Upper lobe of left lung (tissue), 6 donors: ENCODE data around the gene VGLL3. TPM values are rescaled to one million over a fixed set of nuclear protein-coding genes. Genes with fewer than 3 reads are reported as not detected.

Experiments used
- ATAC-seq, 2 donors: fragments of 200-7000 bp; cut with Tn5 transposase; one replicate each; pipeline ENCODE4 v1.9.1; 2022; ENCODE audit warnings: mild to moderate bottlenecking in 2 of 2, moderate library complexity in 2 of 2; ENCODE audit not compliant: low FRiP score in 2 of 2
- DNase-seq, 2 donors: peaks; one replicate each; pipeline ENCODE4 v3.0.0-alpha.2; 2019 to 2020
- H3K27ac ChIP-seq, 4 donors: fragments of 200-600 bp; sonication (generic); one replicate each; pipeline ENCODE4 v1.5.1; 2016 to 2019
- H3K27me3 ChIP-seq, 4 donors: fragments of 200-600 bp; sonication (generic); one replicate each; pipeline ENCODE4 v1.5.1; 2017 to 2019
- H3K36me3 ChIP-seq, 4 donors: fragments of 200-600 bp; sonication (generic); one replicate each; pipeline ENCODE4 v1.5.1; 2016 to 2019
- H3K4me1 ChIP-seq, 4 donors: fragments of 200-600 bp; sonication (generic); one replicate each; pipeline ENCODE4 v1.5.1; 2018 to 2019
- H3K4me3 ChIP-seq, 4 donors: fragments of 200-600 bp; sonication (generic); one replicate each; pipeline ENCODE4 v1.5.1; 2017 to 2019; ENCODE audit warnings: mild to moderate bottlenecking in 2 of 4, moderate library complexity in 1 of 4
- H3K9me3 ChIP-seq, 4 donors: fragments of 200-600 bp; sonication (generic); one replicate each; pipeline ENCODE4 v1.5.1; 2018 to 2019
- CTCF ChIP-seq, 6 experiments: fragments of 450-650 bp in 4 of 6; fragments of 200-600 bp in 2 of 6; sonication (generic) in 2 of 6; IDR thresholded peaks; one replicate each; pipeline ENCODE4 v1.5.1; 2016 to 2019; ENCODE audit warnings: antibody characterized with exemption in 6 of 6
- EP300 ChIP-seq, 4 donors: sonication (generic); formaldehyde crosslinking; IDR thresholded peaks; one replicate each; pipeline ENCODE4 v1.5.1; 2017; ENCODE audit warnings: antibody characterized with exemption in 4 of 4, control low read depth in 2 of 4
- POLR2A ChIP-seq, 4 donors: fragments of 450-650 bp; IDR thresholded peaks; one replicate each; pipeline ENCODE4 v1.5.1; 2016 to 2017; ENCODE audit warnings: antibody characterized with exemption in 4 of 4, mild to moderate bottlenecking in 2 of 4
- POLR2AphosphoS5 ChIP-seq, 2 donors: sonication (generic); formaldehyde crosslinking; IDR thresholded peaks; one replicate each; pipeline ENCODE4 v1.5.1; 2017; ENCODE audit warnings: antibody characterized with exemption in 2 of 2
- WGBS, 2 donors: methylation state at CpG; one replicate each; pipeline ENCODE4 v1.1.5; 2017 to 2018; 5-methylcytosine and 5-hydroxymethylcytosine counted together
- total RNA-seq, 6 donors: library from RNA; depleted of rRNA in 4 of 6; stranded (reverse); fragments of >200 nt in 4 of 6; gene quantifications; one replicate each; pipeline versions ENCODE4 v1.1.0 to v1.2.1, GENCODE V29; 2016 to 2021
- donor health status: DM: no; HTN: no; CAD: no; lungs with moderate emphysema.
- donor health status: DM: no; HTN: yes; CAD: no; lungs with severe emphysema.

VGLL3 gene
- total RNA-seq, 6 donors from 2014 or later: 11.5 to 50.5 (median 38.3) TPM

DNA sequence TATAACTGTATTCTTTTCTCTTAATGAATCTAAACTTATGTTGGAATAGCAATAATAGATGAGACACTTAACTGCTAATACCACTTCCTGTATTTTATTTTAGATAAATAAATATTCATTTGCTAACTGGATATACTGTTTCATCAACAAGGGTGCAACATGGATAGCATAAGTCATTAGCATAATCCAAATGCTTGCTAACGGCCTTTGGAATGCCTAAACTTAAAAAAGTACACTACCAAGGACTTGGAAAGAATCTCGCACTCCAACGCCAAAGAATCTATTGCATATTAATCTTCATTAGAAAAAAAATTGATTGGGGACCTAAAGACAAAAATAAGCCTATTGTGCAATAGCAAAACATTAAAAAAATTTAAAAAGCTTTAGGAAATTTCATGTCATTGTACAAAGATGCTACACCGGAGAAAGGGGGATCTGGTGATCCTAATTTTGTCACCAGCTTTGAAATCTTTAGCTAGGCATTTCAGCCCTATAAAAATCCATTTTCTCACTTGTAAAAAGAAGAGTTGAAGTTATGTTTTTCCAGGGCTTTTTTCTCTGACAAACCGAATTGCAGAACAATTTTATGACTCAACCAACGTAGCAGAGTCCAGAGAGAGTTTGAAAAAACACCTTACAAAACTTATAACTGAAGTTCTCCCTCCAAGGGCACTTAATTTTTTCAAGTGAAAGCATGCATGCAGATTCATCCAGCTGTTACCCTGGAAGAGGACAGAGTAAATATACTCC is 4.1 kb downstream of the VGLL3 start:
- H3K4me1 ChIP-seq: peaks cover 0 to 9% (median 6%) of the 10 kb centered on the region in 4 donors
- DNase-seq: no peak
- peak overlapping the region in 2 of 4 donors; percentile 23 to 39 for H3K27ac ChIP-seq
- TF ChIP-seq CTCF (IDR thresholded peaks at IDR 0.05) (no peak), POLR2A (IDR thresholded peaks at IDR 0.05) (no peak), POLR2AphosphoS5 (IDR thresholded peaks at IDR 0.05) (no peak), EP300 (IDR thresholded peaks at IDR 0.05) (no peak)
- no peak for ATAC-seq
- peaks cover 0 to 8% (median 2%) of the 10 kb centered on the region in 4 donors for H3K27me3 ChIP-seq
- peak overlapping the region in 3 of 4 donors; percentile 6 to 58 (median 30) for H3K4me3 ChIP-seq
- no peaks in the 10 kb centered on the region for H3K9me3 ChIP-seq
- no peaks in the 10 kb centered on the region for H3K36me3 ChIP-seq
- 59 to 64% methylated on average over 6 of the region's 6 CpGs for WGBS, 2 donors

DNA sequence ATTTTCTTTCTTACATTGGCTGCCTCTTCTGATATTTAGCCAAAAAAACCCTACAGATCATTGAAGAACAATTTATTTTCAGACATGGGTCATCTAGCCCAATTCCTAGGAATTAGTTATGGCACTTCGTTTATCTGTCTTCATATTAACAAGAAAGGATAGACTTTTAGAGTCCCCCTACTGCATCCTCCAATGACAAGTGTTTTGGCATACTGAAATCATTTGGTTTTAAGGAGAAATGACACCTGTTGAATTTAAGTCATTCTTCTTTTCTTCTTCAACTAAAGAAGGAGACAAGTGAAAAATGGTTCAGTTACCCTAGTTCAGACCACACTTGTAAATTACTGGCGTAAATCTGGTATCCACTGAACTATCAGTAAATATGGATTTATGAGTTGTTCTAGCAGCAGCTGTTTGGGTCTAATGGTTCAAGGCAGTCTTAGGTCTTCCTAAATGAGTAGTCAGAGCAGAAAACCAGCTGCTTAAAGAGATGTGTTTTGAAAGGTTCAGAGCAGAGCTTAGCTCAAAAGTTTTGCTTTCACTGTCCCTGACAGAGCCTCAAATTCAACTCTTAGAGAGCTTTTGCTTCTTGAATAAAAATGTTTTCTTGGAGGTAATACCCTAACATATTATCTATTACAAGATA is 5.6 kb downstream of the VGLL3 start:
- H3K27ac ChIP-seq: peak overlapping the region; percentile 14 to 54 (median 30)
- no peaks in the 10 kb centered on the region for H3K9me3 ChIP-seq
- TF ChIP-seq POLR2A (IDR thresholded peaks at IDR 0.05): no peak
- no peak for TF ChIP-seq EP300 (IDR thresholded peaks at IDR 0.05)
- TF ChIP-seq CTCF (IDR thresholded peaks at IDR 0.05): no peak
- H3K4me1 ChIP-seq: peaks cover 0 to 3% (median 1%) of the 10 kb centered on the region in 4 donors
- 62 to 66% methylated on average over 2 of the region's 2 CpGs for WGBS, 2 donors
- DNase-seq (no peak), ATAC-seq (no peak)
- peaks cover 0 to 2% (median 0%) of the 10 kb centered on the region in 4 donors for H3K27me3 ChIP-seq
- H3K36me3 ChIP-seq: no peaks in the 10 kb centered on the region
- no peak overlapping the region for H3K4me3 ChIP-seq

DNA sequence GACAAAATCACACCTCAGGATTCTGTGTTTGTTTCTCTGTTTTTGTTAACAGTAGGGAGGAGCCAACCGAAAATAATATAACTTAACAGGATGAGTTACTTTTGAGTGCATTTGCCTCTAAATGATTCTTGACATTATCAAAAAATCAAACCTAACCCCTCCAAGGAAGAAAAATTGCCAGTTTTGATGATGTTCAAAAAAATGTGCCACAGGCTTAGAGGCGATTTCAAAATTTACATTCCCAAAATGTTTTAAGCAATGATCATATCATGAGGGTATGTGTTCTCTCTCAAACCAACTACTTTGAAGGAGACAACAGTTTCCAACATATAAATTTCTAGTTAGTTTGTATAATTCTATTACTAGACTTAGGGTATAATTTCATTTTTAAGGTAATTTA is 6.7 kb downstream of the VGLL3 start:
- WGBS, 2 donors: 58 to 67% methylated on average over 2 of the region's 2 CpGs
- no peak for TF ChIP-seq POLR2AphosphoS5 (IDR thresholded peaks at IDR 0.05)
- TF ChIP-seq CTCF (IDR thresholded peaks at IDR 0.05): no peak
- TF ChIP-seq POLR2A (IDR thresholded peaks at IDR 0.05): no peak
- no peak for TF ChIP-seq EP300 (IDR thresholded peaks at IDR 0.05)
- ATAC-seq: no peak

DNA sequence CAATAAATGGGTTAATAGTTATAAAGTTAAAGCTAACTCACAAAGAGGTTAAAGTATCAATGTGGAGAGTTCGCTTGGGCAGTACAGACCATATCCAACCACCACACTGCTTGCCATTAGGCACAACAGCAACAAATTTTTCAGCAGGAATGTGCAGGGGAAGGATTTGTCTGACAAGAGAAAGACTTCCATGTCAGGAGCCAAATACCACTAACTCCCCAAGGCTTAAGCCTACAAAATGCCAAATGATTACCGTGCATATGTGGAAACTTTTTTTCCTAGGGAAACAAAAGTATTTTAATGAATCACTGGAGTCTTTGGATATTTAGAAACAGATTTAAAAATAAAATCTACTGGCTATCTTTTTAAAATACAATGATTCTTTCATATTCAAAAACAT is 8.1 kb downstream of the VGLL3 start:
- no peak for DNase-seq
- H3K27me3 ChIP-seq: no peaks in the 10 kb centered on the region
- no peak for TF ChIP-seq EP300 (IDR thresholded peaks at IDR 0.05)
- TF ChIP-seq POLR2AphosphoS5 (IDR thresholded peaks at IDR 0.05): peak in 1 of 2 donors; percentile 24
- no peak for TF ChIP-seq CTCF (IDR thresholded peaks at IDR 0.05)

More for the DNA sequence above, 6.7 kb downstream of the VGLL3 start:
- Histone ChIP-seq H3K27me3 (no peaks in the 10 kb centered on the region), H3K4me3 (no peak overlapping the region), H3K36me3 (no peaks in the 10 kb centered on the region), H3K27ac (peak overlapping the region in 3 of 4 donors; percentile 18 to 55 (median 50)), H3K9me3 (no peaks in the 10 kb centered on the region), H3K4me1 (no peaks in the 10 kb centered on the region)
- DNase-seq: no peak

More for the DNA sequence above, 8.1 kb downstream of the VGLL3 start:
- Histone ChIP-seq H3K9me3 (no peaks in the 10 kb centered on the region), H3K27ac (peak overlapping the region in 2 of 4 donors; percentile 10 to 50), H3K36me3 (no peaks in the 10 kb centered on the region), H3K4me1 (no peaks in the 10 kb centered on the region), H3K4me3 (no peak overlapping the region)
- 61 to 77% methylated on average over 2 of the region's 2 CpGs for WGBS, 2 donors
- ATAC-seq: peak in 1 of 2 donors; percentile 80
